Subcutaneous abdominal adipose tissue (tissue), 5 donors: ENCODE data around the gene TCAP.
A peak's percentile ranks its signal among the peaks of the same experiment; 100 is the strongest.

Experiments used
- H3K27ac ChIP-seq: one replicate; pipeline ENCODE4 v1.7.0; 2013; ENCODE audit warnings: low read depth, mild to moderate bottlenecking, inconsistent platforms, low read length, moderate library complexity
- H3K27me3 ChIP-seq, 5 donors: one replicate each; pipeline ENCODE4 v1.7.0; 2013; ENCODE audit warnings: low read length in 5 of 5, inconsistent platforms in 1 of 5; ENCODE audit not compliant: control insufficient read depth in 5 of 5, insufficient read depth in 4 of 5
- H3K36me3 ChIP-seq, 5 donors: one replicate each; pipeline ENCODE4 v1.7.0; 2013; ENCODE audit warnings: low read length in 5 of 5; ENCODE audit not compliant: control insufficient read depth in 5 of 5, insufficient read depth in 5 of 5
- H3K4me1 ChIP-seq, 5 donors: one replicate each; pipeline ENCODE4 v1.7.0; 2013; ENCODE audit warnings: low read length in 5 of 5, mild to moderate bottlenecking in 3 of 5, moderate library complexity in 1 of 5; ENCODE audit not compliant: control insufficient read depth in 5 of 5, insufficient read depth in 5 of 5
- H3K4me3 ChIP-seq, 5 donors: one replicate each; pipeline ENCODE4 v1.7.0; 2013; ENCODE audit warnings: low read length in 5 of 5, low read depth in 1 of 5
- H3K9ac ChIP-seq, 5 donors: one replicate each; pipeline ENCODE4 v1.7.0; 2013; ENCODE audit warnings: low read length in 5 of 5, mild to moderate bottlenecking in 4 of 5, moderate library complexity in 3 of 5
- H3K9me3 ChIP-seq, 5 donors: one replicate each; pipeline ENCODE4 v1.7.0; 2013; ENCODE audit warnings: low read length in 5 of 5; ENCODE audit not compliant: control insufficient read depth in 5 of 5
- donor health status: healthy.
- donor health status: healthy.
- donor health status: healthy.
- donor health status: healthy.
- donor health status: healthy.

The TCAP gene

DNA sequence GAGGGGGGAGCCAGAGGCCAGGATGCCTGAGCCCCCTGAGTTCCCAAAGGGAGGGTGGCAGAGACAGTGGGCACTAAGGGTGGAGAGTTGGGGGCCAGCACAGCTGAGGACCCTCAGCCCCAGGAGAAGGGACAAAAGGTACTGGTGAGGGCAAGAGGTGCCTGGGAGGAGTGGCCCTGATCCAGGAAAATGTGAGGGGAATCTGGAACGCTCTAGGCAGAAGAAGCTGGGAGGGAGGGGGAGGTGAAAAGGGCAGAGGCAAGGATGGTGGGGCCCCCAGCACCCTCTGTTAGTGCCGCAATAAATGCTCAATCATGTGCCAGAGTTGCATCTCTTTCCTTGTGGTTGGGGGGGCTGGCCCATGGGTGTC, 1.1 kb downstream of the TCAP start:
- H3K36me3 ChIP-seq: peaks cover 0 to 20% (median 19%) of the 10 kb centered on the region in 5 donors
- no peak overlapping the region for H3K9ac ChIP-seq
- no peak overlapping the region for H3K4me3 ChIP-seq
- peaks cover 29 to 49% (median 47%) of the 10 kb centered on the region in 5 donors for H3K27me3 ChIP-seq
- H3K9me3 ChIP-seq: no peaks in the 10 kb centered on the region
- peaks cover 2 to 58% (median 27%) of the 10 kb centered on the region in 5 donors for H3K4me1 ChIP-seq
- no peak overlapping the region for H3K27ac ChIP-seq

DNA sequence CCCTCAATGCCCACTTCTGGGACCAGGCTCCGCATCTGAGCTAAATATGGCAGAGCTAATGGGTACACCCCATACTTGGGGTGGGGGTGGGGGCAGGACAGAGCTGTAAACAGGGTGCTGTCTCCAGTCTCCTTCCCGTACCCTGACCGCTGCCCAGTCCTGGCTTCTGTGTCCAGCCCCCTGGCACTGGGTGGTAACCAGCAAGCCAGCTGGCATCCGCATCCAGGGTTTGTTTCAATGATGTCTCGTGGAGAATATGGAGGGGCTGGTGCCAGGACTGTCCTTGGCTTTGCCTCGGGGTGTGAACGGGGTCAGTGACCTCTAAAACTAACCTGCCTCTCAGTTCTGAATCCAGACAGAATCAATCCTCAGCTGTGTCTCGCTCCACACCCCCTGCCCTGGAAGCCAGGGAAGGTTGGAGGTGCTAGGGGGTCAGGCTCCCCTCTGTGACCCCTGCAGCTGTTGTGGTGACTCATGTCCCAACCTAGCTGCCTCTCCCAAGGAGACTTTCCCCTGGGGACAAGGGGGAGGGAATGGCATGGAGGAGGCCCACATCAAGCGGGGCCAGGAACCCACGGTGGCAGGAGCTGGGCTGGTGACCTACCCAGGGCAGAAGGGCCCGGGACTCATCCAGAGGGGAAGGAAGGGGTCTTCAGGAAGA, 1.6 kb downstream of the TCAP start:
- peak overlapping the region in 1 of 5 donors; percentile 10 for H3K9ac ChIP-seq
- H3K9me3 ChIP-seq: no peaks in the 10 kb centered on the region
- peaks cover 2 to 53% (median 27%) of the 10 kb centered on the region in 5 donors for H3K4me1 ChIP-seq
- peaks cover 0 to 15% (median 14%) of the 10 kb centered on the region in 5 donors for H3K36me3 ChIP-seq
- peaks cover 34 to 55% (median 49%) of the 10 kb centered on the region in 5 donors for H3K27me3 ChIP-seq
- no peak overlapping the region for H3K27ac ChIP-seq
- H3K4me3 ChIP-seq: no peak overlapping the region

DNA sequence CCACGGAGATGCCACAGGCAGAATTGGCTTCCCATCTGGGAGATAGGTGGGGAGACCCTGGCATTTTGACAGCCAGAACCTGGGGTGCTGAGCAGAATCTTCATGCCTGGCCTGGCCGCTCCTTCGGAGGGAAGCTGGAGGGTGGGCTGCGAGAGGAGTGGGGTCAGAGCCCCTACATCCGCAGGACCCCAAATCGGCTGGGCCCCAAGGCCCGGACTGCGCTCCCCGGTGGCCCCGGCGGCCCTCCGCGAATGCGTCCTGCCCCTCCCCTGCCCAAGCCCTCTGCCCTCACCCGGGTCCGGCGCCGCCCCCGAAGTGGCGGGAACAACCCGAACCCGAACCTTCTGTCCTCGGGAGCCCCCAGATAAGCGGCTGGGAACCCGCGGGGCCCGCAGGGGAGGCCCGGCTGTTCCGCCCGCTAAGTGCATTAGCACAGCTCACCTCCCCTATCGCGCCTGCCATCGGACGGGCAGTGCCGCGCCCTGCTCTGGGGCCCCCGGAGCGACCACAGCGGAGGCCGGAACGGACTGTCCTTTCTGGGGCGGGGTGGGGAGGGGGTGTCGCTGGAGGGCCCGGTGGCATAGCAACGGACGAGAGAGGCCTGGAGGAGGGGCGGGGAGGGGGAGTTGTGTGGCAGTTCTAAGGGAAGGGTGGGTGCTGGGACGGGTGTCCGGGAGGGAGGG, 2.3 kb downstream of the TCAP start:
- Histone ChIP-seq H3K4me1 (peaks cover 2 to 50% (median 32%) of the 10 kb centered on the region in 5 donors), H3K4me3 (no peak overlapping the region), H3K27ac (no peak overlapping the region), H3K36me3 (peaks cover 0 to 8% (median 7%) of the 10 kb centered on the region in 5 donors), H3K9ac (peak overlapping the region in 1 of 5 donors; percentile 10), H3K27me3 (peaks cover 38 to 61% (median 49%) of the 10 kb centered on the region in 5 donors), H3K9me3 (no peaks in the 10 kb centered on the region)

DNA sequence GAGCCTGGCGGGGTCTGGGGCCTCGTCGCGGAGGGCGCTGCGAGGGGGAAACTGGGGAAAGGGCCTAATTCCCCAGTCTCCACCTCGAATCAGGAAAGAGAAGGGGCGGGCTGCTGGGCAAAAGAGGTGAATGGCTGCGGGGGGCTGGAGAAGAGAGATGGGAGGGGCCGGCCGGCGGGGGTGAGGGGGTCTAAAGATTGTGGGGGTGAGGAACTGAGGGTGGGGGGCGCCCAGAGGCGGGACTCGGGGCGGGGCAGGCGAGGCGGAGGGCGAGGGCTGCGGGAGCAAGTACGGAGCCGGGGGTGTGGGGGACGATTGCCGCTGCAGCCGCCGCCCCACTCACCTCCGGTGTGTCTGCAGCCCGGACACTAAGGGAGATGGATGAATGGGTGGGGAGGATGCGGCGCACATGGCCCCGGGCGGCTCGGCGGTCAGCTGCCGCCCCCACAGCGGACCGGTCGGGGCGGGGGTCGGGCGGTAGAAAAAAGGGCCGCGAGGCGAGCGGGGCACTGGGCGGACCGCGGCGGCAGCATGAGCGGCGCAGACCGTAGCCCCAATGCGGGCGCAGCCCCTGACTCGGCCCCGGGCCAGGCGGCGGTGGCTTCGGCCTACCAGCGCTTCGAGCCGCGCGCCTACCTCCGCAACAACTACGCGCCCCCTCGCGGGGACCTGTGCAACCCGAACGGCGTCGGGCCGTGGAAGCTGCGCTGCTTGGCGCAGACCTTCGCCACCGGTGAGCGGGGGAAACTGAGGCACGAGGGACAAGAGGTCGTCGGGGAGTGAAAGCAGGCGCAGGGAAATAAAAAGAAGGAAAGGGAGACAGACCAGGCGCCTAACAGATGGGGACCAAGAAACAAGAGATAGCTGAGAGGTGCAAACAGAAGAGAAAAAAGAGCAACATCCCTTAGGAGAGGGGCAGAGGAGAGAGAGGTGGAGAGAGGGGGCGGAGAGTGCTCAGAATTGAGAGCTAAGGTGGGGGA, 3.1 kb downstream of the TCAP start, which contains the start of gene PNMT:
Gene PNMT (plus strand): TSS at position 509 of the 980 bp plus-strand sequence. CDS start 23 bp downstream, at position 532.
- peak within 1 kb of the TSS in 3 of 5 donors; percentile 36 to 62 (median 52) for H3K4me3 ChIP-seq
- no peaks in the 10 kb centered on the region for H3K9me3 ChIP-seq
- no peaks in the 10 kb centered on the region for H3K36me3 ChIP-seq
- no peak within 1 kb of the TSS for H3K27ac ChIP-seq
- peaks cover 38 to 61% (median 49%) of the 10 kb centered on the region in 5 donors for H3K27me3 ChIP-seq
- peak within 1 kb of the TSS in 2 of 5 donors; percentile 10 to 41 for H3K9ac ChIP-seq
- H3K4me1 ChIP-seq: peaks cover 2 to 43% (median 32%) of the 10 kb centered on the region in 5 donors

DNA sequence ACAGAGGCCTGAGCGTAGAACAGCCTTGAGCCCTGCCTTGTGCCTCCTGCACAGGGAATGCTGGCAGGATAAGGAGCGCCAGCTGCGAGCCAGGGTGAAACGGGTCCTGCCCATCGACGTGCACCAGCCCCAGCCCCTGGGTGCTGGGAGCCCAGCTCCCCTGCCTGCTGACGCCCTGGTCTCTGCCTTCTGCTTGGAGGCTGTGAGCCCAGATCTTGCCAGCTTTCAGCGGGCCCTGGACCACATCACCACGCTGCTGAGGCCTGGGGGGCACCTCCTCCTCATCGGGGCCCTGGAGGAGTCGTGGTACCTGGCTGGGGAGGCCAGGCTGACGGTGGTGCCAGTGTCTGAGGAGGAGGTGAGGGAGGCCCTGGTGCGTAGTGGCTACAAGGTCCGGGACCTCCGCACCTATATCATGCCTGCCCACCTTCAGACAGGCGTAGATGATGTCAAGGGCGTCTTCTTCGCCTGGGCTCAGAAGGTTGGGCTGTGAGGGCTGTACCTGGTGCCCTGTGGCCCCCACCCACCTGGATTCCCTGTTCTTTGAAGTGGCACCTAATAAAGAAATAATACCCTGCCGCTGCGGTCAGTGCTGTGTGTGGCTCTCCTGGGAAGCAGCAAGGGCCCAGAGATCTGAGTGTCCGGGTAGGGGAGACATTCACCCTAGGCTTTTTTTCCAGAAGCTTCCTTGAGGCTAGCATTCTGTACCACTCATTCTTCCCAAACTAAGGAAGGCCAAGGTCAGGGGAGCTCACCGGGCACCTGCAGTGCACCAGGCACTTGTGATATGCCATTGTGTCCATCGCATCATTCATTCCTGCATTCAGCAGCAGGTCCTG, 5.0 kb downstream of the TCAP start:
- Histone ChIP-seq H3K27ac (no peak overlapping the region), H3K27me3 (peaks cover 38 to 61% (median 45%) of the 10 kb centered on the region in 5 donors), H3K9ac (no peak overlapping the region), H3K36me3 (no peaks in the 10 kb centered on the region), H3K9me3 (no peaks in the 10 kb centered on the region), H3K4me1 (peaks cover 2 to 36% (median 29%) of the 10 kb centered on the region in 5 donors), H3K4me3 (no peak overlapping the region)

DNA sequence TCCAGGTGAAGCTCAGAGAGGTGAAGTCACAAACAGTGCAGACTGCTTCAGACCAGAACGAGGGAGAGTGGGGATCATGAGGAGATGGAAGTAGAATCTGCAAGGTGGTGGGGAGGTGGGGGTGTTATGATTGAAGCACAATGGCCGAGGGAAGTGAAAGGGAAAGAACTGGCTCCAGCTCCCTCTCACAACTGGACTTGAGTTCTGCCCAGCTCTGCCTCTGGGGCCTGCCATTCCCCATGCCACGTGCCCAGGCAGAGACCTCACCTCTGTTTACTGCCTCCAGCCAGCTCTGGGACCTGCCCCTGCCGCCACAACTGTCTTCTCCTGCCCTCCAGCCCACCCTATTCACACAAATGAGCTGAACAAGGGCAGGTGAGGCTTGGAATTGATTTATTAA, 5.6 kb downstream of the TCAP start:
- Histone ChIP-seq H3K4me3 (no peak overlapping the region), H3K27ac (no peak overlapping the region), H3K9me3 (no peaks in the 10 kb centered on the region), H3K36me3 (no peaks in the 10 kb centered on the region), H3K9ac (peak overlapping the region in 1 of 5 donors; percentile 2), H3K27me3 (peaks cover 37 to 58% (median 39%) of the 10 kb centered on the region in 5 donors), H3K4me1 (peaks cover 2 to 39% (median 35%) of the 10 kb centered on the region in 5 donors)

DNA sequence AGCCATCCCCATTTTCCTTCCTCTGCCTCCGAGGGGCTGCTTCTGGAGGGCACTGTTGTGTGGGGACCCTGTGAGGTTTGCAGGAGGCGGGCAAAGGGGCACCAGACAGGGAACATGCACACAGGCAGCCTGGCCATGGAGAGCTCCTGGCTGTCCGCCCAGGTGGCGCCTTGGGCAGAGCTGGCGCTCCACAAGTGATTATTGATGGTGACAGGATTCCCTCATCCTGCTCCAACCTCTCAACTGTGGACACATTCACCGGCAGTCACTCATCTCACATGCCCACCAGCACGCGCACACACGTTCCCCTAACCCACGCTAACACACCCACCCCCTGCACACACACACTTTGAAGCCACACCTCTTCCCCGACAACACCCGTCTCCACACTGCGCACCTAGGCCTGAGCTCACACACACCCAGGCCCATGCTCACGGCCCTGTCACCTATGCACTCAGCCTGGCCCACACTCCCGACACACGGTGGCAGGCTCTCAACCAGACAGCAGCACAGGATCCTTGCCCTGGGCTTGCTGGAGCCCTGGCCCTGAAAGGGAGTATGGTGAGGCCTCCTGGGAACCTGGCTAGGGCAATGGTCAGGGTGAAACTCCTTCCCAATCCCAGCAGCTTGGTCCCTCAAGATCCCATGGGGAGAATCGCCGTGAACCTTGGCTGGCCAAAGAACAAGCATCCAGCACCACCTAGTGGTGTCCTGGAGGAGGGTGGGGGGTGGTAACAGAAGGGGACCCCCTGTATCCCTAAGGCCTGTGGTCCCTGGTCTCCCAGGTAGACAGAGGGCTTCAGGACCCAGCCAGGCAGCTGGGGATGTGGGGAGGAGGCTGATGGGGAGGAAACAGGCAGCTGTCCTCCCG, 6.7 kb downstream of the TCAP start:
- H3K4me3 ChIP-seq: no peak overlapping the region
- peak overlapping the region in 1 of 5 donors; percentile 7 for H3K9ac ChIP-seq
- H3K9me3 ChIP-seq: no peaks in the 10 kb centered on the region
- H3K27ac ChIP-seq: no peak overlapping the region
- peaks cover 29 to 47% (median 32%) of the 10 kb centered on the region in 5 donors for H3K27me3 ChIP-seq
- H3K36me3 ChIP-seq: peaks cover 0 to 8% (median 2%) of the 10 kb centered on the region in 5 donors
- peaks cover 5 to 42% (median 34%) of the 10 kb centered on the region in 5 donors for H3K4me1 ChIP-seq

DNA sequence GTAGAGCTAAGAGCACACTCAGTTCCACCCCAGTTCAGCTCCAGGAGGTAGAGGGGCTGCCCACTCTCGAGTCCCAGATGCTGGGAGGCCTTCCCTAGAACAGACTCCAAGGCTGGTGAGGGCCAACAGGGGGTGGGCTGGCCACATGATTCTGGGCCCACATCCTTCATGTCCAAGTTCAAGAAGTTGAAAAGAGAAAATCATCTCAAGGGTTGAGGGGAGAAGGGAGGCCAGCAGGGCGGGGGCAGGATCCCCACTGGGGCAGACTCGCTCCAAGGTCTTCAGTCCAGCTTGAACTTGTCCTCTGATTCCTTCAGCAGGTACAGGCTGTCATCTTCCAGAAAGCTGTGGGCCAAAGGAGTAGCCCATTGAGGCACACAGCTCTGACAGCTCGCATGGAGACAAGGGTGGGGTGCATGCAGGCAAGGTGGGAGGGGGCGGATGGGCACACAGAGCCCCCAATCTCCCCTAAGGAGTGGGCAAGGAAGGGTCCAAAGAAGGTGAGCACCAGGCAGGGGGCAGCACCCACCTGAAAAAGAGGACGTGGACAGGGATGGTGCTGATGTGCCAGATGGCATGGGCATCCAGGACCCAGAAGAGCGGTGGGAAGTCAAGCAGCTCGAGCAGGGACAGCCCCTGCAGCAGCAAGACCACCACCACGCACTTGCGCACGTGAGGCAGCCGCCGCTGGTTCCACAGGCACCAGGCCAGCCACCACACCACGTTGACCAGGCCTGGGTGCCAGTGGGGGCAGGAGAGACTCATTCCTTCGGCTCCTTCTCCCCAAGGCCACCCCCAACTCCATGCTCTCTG, 7.6 kb downstream of the TCAP start:
- H3K9ac ChIP-seq: peak overlapping the region in 1 of 5 donors; percentile 7
- H3K27ac ChIP-seq: no peak overlapping the region
- no peaks in the 10 kb centered on the region for H3K9me3 ChIP-seq
- peaks cover 0 to 12% (median 3%) of the 10 kb centered on the region in 5 donors for H3K36me3 ChIP-seq
- H3K27me3 ChIP-seq: peaks cover 23 to 40% (median 28%) of the 10 kb centered on the region in 5 donors
- peaks cover 5 to 34% (median 28%) of the 10 kb centered on the region in 5 donors for H3K4me1 ChIP-seq
- H3K4me3 ChIP-seq: no peak overlapping the region
